ENCODE results near the gene BTD.
"Not testable (repeated sequence)": the region's sequence is repeated elsewhere in the genome, so short reads cannot be mapped to it uniquely, and the experiment has no call there.

The BTD gene

GRCh38 chr3:15604584-15604983 is 3.0 kb downstream of the BTD start:
- not testable (repeated sequence) for DNase-seq

GRCh38 chr3:15606434-15606891 is 4.9 kb downstream of the BTD start:
- no peak for DNase-seq

GRCh38 chr3:15610082-15610759 is 8.7 kb downstream of the BTD start:
- DNase-seq: no peak

GRCh38 chr3:15611018-15611417 is 9.5 kb downstream of the BTD start:
- DNase-seq: no peak

- DNase-seq: no peak
These were observed 10.5 kb downstream of the BTD start for GRCh38 chr3:15612001-15612400.

- DNase-seq: no peak
These were observed 13.4 kb downstream of the BTD start for GRCh38 chr3:15614958-15615357.

- no peak for DNase-seq
These were observed 14.5 kb downstream of the BTD start for GRCh38 chr3:15616053-15616452.

- DNase-seq: not testable (repeated sequence)
These were observed 18.3 kb downstream of the BTD start for GRCh38 chr3:15619659-15620464.

GRCh38 chr3:15623535-15624440 is 22.2 kb downstream of the BTD start:
- DNase-seq: no peak

- no peak for DNase-seq
These were observed 27.4 kb downstream of the BTD start for GRCh38 chr3:15628967-15629366.

GRCh38 chr3:15629860-15630597 is 28.5 kb downstream of the BTD start:
- DNase-seq: peak; percentile 89

- peak; percentile 80 for DNase-seq
These were observed 29.3 kb downstream of the BTD start for GRCh38 chr3:15630646-15631350.

GRCh38 chr3:15631426-15632211 is 30.1 kb downstream of the BTD start:
- DNase-seq: no peak

GRCh38 chr3:15632212-15632580 is 30.7 kb downstream of the BTD start:
- no peak for DNase-seq

GRCh38 chr3:15633159-15633558 is 31.6 kb downstream of the BTD start:
- no peak for DNase-seq

GRCh38 chr3:15633766-15634598 is 32.4 kb downstream of the BTD start:
- DNase-seq: no peak

GRCh38 chr3:15634671-15635070 is 33.1 kb downstream of the BTD start:
- no peak for DNase-seq

- DNase-seq: no peak
These were observed 33.6 kb downstream of the BTD start for GRCh38 chr3:15635121-15635661.

- DNase-seq: peak; percentile 87
These were observed 34.6 kb downstream of the BTD start for GRCh38 chr3:15636028-15636709.

All from amniotic stem cell (primary cell).